HCT116 (cell line): ENCODE results near the gene CHKA. TPM values are rescaled to one million over a fixed set of nuclear protein-coding genes. Genes with fewer than 3 reads are reported as not detected.

Experiments
- ATAC-seq: fragments of 200-7000 bp; cut with Tn5 transposase; 2 replicates; pipeline ENCODE4 v1.9.1; 2020; ENCODE audit warnings: mild to moderate bottlenecking, moderate library complexity
- BruUV-seq: library from RNA; stranded (reverse); fragments of 400-500 nt; replicated peaks from 2 replicates; lab custom pipeline; 2021; lab: Mats Ljungman, UMichigan
- CTCF ChIA-PET: fragments of 300-600 bp; sonication (Branson Sonifier 250); formaldehyde crosslinking; loops from one replicate; lab custom pipeline; 2021; ENCODE audit warnings: antibody characterized with exemption; lab: Charles Lee
- POLR2A ChIA-PET: fragments of 300-600, 350-600 bp; sonication (Branson Sonifier 250); formaldehyde crosslinking; loops from one replicate; lab custom pipeline; 2021; ENCODE audit warnings: antibody characterized with exemption; lab: Charles Lee
- RAD21 ChIA-PET, 2 experiments: fragments of 300-600 bp; sonication (Branson Sonifier 250); formaldehyde crosslinking; loops; one replicate each; lab custom pipeline; 2023; ENCODE audit warnings: low total read pairs in 2 of 2; ENCODE audit not compliant: uncharacterized antibody in 2 of 2, unreplicated experiment in 2 of 2, low non-redundant PET in 1 of 2; lab: Charles Lee
- DNase-seq: peaks from one replicate; pipeline ENCODE4 v3.0.0-alpha.2; 2010; ENCODE audit warnings: low read depth, low spot score
- H2AFZ ChIP-seq: fragments of 200-600 bp; shearing (Covaris generic), sonication (generic); 2 replicates; pipeline ENCODE4 v1.6.1; 2017; ENCODE audit warnings: low read depth, mixed run types, mixed read lengths, antibody characterized with exemption, low read length; ENCODE audit not compliant: poor library complexity, severe bottlenecking
- H3K27ac ChIP-seq: 2 replicates; pipeline ENCODE4 v1.5.1; 2012; ENCODE audit warnings: low read depth, low read length
- H3K27me3 ChIP-seq: fragments of 200-600 bp; sonication (generic); 2 replicates; pipeline ENCODE4 v1.6.1; 2016; ENCODE audit warnings: mixed run types, low read length, mixed read lengths; ENCODE audit not compliant: insufficient read depth
- H3K36me3 ChIP-seq, 2 experiments: fragments of 200-500 bp in 1 of 2; fragments of 200-600 bp in 1 of 2; sonication (Bioruptor generic) in 1 of 2; sonication (generic) in 1 of 2; 2 replicates each; pipeline versions ENCODE4 v1.5.1 to v1.6.1; 2014 to 2016; ENCODE audit warnings: low read length in 2 of 2, inconsistent platforms in 1 of 2, mixed read lengths in 1 of 2, mixed run types in 1 of 2; ENCODE audit not compliant: insufficient read depth in 2 of 2, control insufficient read depth in 1 of 2
- H3K4me1 ChIP-seq, 2 experiments: fragments of 200-600 bp in 1 of 2; sonication (generic) in 1 of 2; 2 replicates each; pipeline versions ENCODE4 v1.5.1 to v1.6.1; 2012 to 2017; ENCODE audit warnings: low read length in 2 of 2, inconsistent platforms in 1 of 2, mild to moderate bottlenecking in 1 of 2, mixed read lengths in 1 of 2, mixed run types in 1 of 2, moderate library complexity in 1 of 2; ENCODE audit not compliant: insufficient read depth in 2 of 2, control insufficient read depth in 1 of 2
- H3K4me2 ChIP-seq: fragments of 200-600 bp; sonication (generic); 2 replicates; pipeline ENCODE4 v1.6.1; 2017; ENCODE audit warnings: mixed run types, low read length, mixed read lengths
- H3K4me3 ChIP-seq, 2 experiments: fragments of 200-600 bp in 1 of 2; sonication (generic) in 1 of 2; replicated peaks in 1 of 2; 2 replicates each; pipeline ENCODE4 v1.5.1; 2011 to 2016; ENCODE audit warnings: low read length in 2 of 2, control low read depth in 1 of 2, low read depth in 1 of 2, mild to moderate bottlenecking in 1 of 2, mixed read lengths in 1 of 2, mixed run types in 1 of 2
- H3K79me2 ChIP-seq: fragments of 200-600 bp; sonication (generic); 2 replicates; pipeline ENCODE4 v1.6.1; 2017; ENCODE audit warnings: mild to moderate bottlenecking, mixed run types, low read length, moderate library complexity, mixed read lengths; ENCODE audit not compliant: insufficient read depth
- H3K9ac ChIP-seq: fragments of 200-600 bp; sonication (generic); 2 replicates; pipeline ENCODE4 v1.6.1; 2016; ENCODE audit warnings: low read length, mixed read lengths
- H3K9me2 ChIP-seq: fragments of 200-600 bp; sonication (generic), shearing (Covaris generic); 2 replicates; pipeline ENCODE4 v1.6.1; 2017; ENCODE audit warnings: mixed run types, mild to moderate bottlenecking, moderate library complexity; ENCODE audit not compliant: insufficient read depth
- H3K9me3 ChIP-seq, 2 experiments: fragments of 200-500 bp in 1 of 2; fragments of 200-600 bp in 1 of 2; sonication (Bioruptor generic) in 1 of 2; sonication (generic) in 1 of 2; 2 replicates each; pipeline ENCODE4 v1.6.1; 2014 to 2017; ENCODE audit warnings: low read length in 2 of 2, mixed read lengths in 2 of 2, inconsistent platforms in 1 of 2, low read depth in 1 of 2, mild to moderate bottlenecking in 1 of 2, mixed run types in 1 of 2, moderate library complexity in 1 of 2; ENCODE audit not compliant: control insufficient read depth in 1 of 2, insufficient read depth in 1 of 2
- H4K20me1 ChIP-seq: fragments of 200-600 bp; sonication (generic), shearing (Covaris generic); 2 replicates; pipeline ENCODE4 v1.6.1; 2017; ENCODE audit warnings: mixed run types, mild to moderate bottlenecking, moderate library complexity; ENCODE audit not compliant: insufficient read depth
- CBX3 ChIP-seq: IDR thresholded peaks from 2 replicates; pipeline ENCODE4 v1.6.1; 2012; ENCODE audit warnings: low read depth
- EZH2 ChIP-seq: fragments of 200-600 bp; sonication (generic); IDR thresholded peaks from 2 replicates; pipeline ENCODE4 v1.6.1; 2017; ENCODE audit warnings: antibody characterized with exemption, mixed run types
- POLR2A ChIP-seq: IDR thresholded peaks from 2 replicates; pipeline ENCODE4 v1.7.0; 2011; ENCODE audit warnings: borderline replicate concordance; ENCODE audit not compliant: insufficient read depth, insufficient read length; ENCODE audit errors: extremely low read depth
- RAD21 ChIP-seq: IDR thresholded peaks from 2 replicates; pipeline ENCODE4 v1.6.1; 2012; ENCODE audit warnings: low read depth, mild to moderate bottlenecking
- SIN3A ChIP-seq: IDR thresholded peaks from 2 replicates; pipeline ENCODE4 v1.6.1; 2012; ENCODE audit warnings: low read depth
- SRF ChIP-seq: IDR thresholded peaks from 2 replicates; pipeline ENCODE4 v1.6.1; 2012; ENCODE audit warnings: low read depth
- YY1 ChIP-seq: IDR thresholded peaks from 2 replicates; pipeline ENCODE4 v1.6.1; 2011; ENCODE audit warnings: low read length, low read depth, moderate library complexity, mild to moderate bottlenecking; ENCODE audit not compliant: insufficient replicate concordance; ENCODE audit errors: extremely low read depth
- intact Hi-C: fragments of 100-400 bp; cut with micrococcal nuclease; formaldehyde crosslinking; loops from 2 replicates; pipeline ENCODE4 v1.10.0; 2022
- total RNA-seq: library from RNA; stranded (reverse); gene quantifications from one replicate; pipeline ENCODE4 v1.2.1, GENCODE V29; 2021; ENCODE audit not compliant: unreplicated experiment

Gene CHKA
- total RNA-seq, 1 experiment from 2014 or later: 33.1 TPM

DNA sequence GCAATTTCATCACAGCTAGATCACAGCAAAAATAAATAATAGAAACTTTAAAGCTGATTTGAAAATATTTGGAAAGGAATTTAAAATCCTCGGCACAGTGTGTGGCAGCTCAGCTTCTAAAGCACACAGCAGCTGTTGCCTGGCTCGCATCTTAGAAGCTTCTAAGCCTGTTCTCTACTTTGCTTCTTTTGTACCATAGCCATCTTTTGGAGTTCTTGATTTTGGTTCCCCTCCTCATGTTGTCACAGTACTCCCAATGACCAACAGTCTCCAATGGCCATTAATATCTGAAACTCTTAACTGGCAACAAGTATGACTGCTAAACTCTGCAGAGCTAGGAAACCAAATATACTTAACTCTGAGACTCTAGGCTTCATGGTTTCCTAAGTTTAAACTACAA, 28.8 kb downstream of the CHKA start:
- DNase-seq (no peak), ATAC-seq (no peak)
- ChIA-PET CTCF (no interaction called here), RAD21 (no interaction called here), POLR2A (no interaction called here)
- Histone ChIP-seq H3K79me2 (peaks cover 12% of the 10 kb centered on the region; the same call in 1 of the 2 replicates), H3K27ac (no peak overlapping the region), H4K20me1 (peaks cover 6% of the 10 kb centered on the region; the same call in 1 of the 2 replicates), H3K4me1 (no peaks in the 10 kb centered on the region), H3K27me3 (no peaks in the 10 kb centered on the region), H3K9me3 (no peaks in the 10 kb centered on the region), H3K36me3 (no peaks in the 10 kb centered on the region), H3K4me2 (no peak overlapping the region), H3K4me3 (no peak overlapping the region), H3K9ac (no peak overlapping the region), H3K9me2 (no peaks in the 10 kb centered on the region), H2AFZ (no peak overlapping the region)
- TF ChIP-seq SRF: no peak
- no TSS peak for BruUV-seq
- intact Hi-C loops: loop anchor here (5.0 kb wide), 1 partner anchor 80 kb away; no protein-coding TSS in a partner anchor

DNA sequence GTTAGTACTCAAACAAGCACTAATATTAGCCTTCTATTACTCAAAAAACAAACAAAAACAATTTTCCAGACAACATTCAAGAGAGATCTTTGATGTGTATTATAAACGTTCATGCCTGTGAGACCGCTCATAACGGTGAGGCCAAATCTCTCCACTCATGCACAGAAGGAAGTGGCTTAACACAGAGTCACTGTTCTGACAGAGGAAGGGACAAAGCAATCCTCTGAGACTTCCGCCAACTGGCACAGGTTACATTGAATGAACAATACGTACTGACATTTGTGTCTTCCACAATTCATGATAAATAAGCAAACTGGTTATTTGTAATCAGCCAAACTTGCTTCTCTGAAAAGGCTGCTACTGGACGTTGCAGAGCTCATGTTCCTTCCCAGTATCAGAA, 30.5 kb downstream of the CHKA start:
- no peaks in the 10 kb centered on the region for H3K9me3 ChIP-seq
- no peak overlapping the region for H2AFZ ChIP-seq
- H3K4me3 ChIP-seq: no peak overlapping the region
- no peaks in the 10 kb centered on the region for H3K36me3 ChIP-seq
- POLR2A ChIA-PET: no interaction called here
- no peaks in the 10 kb centered on the region for H3K9me2 ChIP-seq
- TF ChIP-seq RAD21 (no peak), SRF (no peak), CBX3 (no peak), YY1 (no peak), SIN3A (no peak), EZH2 (no peak), POLR2A (no peak)
- CTCF ChIA-PET: no interaction called here
- ATAC-seq: no peak
- BruUV-seq: no TSS peak
- no peak for DNase-seq
- H3K27ac ChIP-seq: no peak overlapping the region
- intact Hi-C loops: loop anchor here (5.0 kb wide), 1 partner anchor 82 kb away; no protein-coding TSS in a partner anchor
- peaks cover 10% of the 10 kb centered on the region; the same call in 1 of the 2 replicates for H4K20me1 ChIP-seq
- H3K9ac ChIP-seq: no peak overlapping the region
- no peaks in the 10 kb centered on the region for H3K27me3 ChIP-seq
- peaks cover 12% of the 10 kb centered on the region; the same call in 1 of the 2 replicates for H3K79me2 ChIP-seq
- RAD21 ChIA-PET: no interaction called here
- no peaks in the 10 kb centered on the region for H3K4me1 ChIP-seq
- H3K4me2 ChIP-seq: no peak overlapping the region
